A673 (cell line): ENCODE results near the gene UGT1A7. TPM values are rescaled to one million over a fixed set of nuclear protein-coding genes. Genes with fewer than 3 reads are reported as not detected.

Experiments
- BruUV-seq: library from RNA; stranded (reverse); fragments of 400-500 nt; replicated peaks from 2 replicates; lab custom pipeline; 2021; lab: Mats Ljungman, UMichigan
- CTCF ChIA-PET: fragments of 300-600 bp; sonication (Branson Sonifier 250); formaldehyde crosslinking; loops from one replicate; lab custom pipeline; 2022; ENCODE audit warnings: antibody characterized with exemption; lab: Charles Lee
- POLR2A ChIA-PET: fragments of 300-600 bp; sonication (Branson Sonifier 250); formaldehyde crosslinking; loops from one replicate; lab custom pipeline; 2022; ENCODE audit warnings: antibody characterized with exemption; ENCODE audit not compliant: low non-redundant PET; lab: Charles Lee
- DNase-seq: peaks from one replicate; pipeline ENCODE4 v3.0.0-alpha.2; 2015; ENCODE audit warnings: low spot score
- H3K27ac ChIP-seq: fragments of 200-600 bp; sonication (generic); 2 replicates; pipeline ENCODE4 v1.5.1; 2016; ENCODE audit warnings: mixed run types, low read depth, mild to moderate bottlenecking, mixed read lengths, antibody characterized with exemption, low read length; ENCODE audit not compliant: poor library complexity, severe bottlenecking
- H3K27me3 ChIP-seq: fragments of 200-600 bp; sonication (generic); replicated peaks from 2 replicates; pipeline ENCODE4 v1.6.1; 2017; ENCODE audit warnings: mixed run types, low read depth, mild to moderate bottlenecking, mixed read lengths, antibody characterized with exemption, low read length; ENCODE audit not compliant: insufficient read depth, poor library complexity
- H3K36me3 ChIP-seq: fragments of 200-600 bp; sonication (generic); 2 replicates; pipeline ENCODE4 v1.6.1; 2016; ENCODE audit warnings: mixed run types, mild to moderate bottlenecking, mixed read lengths, antibody characterized with exemption, low read length; ENCODE audit not compliant: insufficient read depth, poor library complexity, severe bottlenecking
- H3K4me1 ChIP-seq: fragments of 200-600 bp; sonication (generic); 2 replicates; pipeline ENCODE4 v1.6.1; 2017; ENCODE audit warnings: mixed run types, mild to moderate bottlenecking, mixed read lengths, antibody characterized with exemption, low read length; ENCODE audit not compliant: insufficient read depth, poor library complexity, severe bottlenecking
- H3K4me3 ChIP-seq: fragments of 200-600 bp; sonication (generic); 2 replicates; pipeline ENCODE4 v1.5.1; 2016; ENCODE audit warnings: low read depth, mixed run types, mild to moderate bottlenecking, mixed read lengths, low read length; ENCODE audit not compliant: poor library complexity, severe bottlenecking
- H3K9me3 ChIP-seq: fragments of 200-600 bp; sonication (generic); 2 replicates; pipeline ENCODE4 v1.6.1; 2016; ENCODE audit warnings: mixed run types, low read depth, mild to moderate bottlenecking, mixed read lengths, antibody characterized with exemption, low read length; ENCODE audit not compliant: poor library complexity, severe bottlenecking
- EZH2 ChIP-seq: fragments of 200-600 bp; sonication (generic); IDR thresholded peaks from 2 replicates; pipeline ENCODE4 v1.6.1; 2017; ENCODE audit warnings: borderline replicate concordance, low read depth, mild to moderate bottlenecking, mixed read lengths, antibody characterized with exemption, low read length; ENCODE audit not compliant: poor library complexity, severe bottlenecking
- intact Hi-C: fragments of 100-400 bp; cut with micrococcal nuclease; formaldehyde crosslinking; loops from one replicate; pipeline ENCODE4 v1.10.0; 2022; ENCODE audit not compliant: unreplicated experiment
- total RNA-seq: library from RNA; stranded (reverse); gene quantifications from 2 replicates; pipeline ENCODE4 v1.2.3, GENCODE V29; 2021
- TF ChIP-seq, protein P1 (sequence below): fragments of 300-800, 200-600 bp; sonication (generic); conservative IDR thresholded peaks from 2 replicates; pipeline ENCODE4 v1.5.1; 2017; ENCODE audit warnings: low read depth, mild to moderate bottlenecking, antibody characterized with exemption, low read length, moderate library complexity, mixed read lengths

The UGT1A7 gene
- total RNA-seq, 1 experiment from 2014 or later, result not detected

DNA sequence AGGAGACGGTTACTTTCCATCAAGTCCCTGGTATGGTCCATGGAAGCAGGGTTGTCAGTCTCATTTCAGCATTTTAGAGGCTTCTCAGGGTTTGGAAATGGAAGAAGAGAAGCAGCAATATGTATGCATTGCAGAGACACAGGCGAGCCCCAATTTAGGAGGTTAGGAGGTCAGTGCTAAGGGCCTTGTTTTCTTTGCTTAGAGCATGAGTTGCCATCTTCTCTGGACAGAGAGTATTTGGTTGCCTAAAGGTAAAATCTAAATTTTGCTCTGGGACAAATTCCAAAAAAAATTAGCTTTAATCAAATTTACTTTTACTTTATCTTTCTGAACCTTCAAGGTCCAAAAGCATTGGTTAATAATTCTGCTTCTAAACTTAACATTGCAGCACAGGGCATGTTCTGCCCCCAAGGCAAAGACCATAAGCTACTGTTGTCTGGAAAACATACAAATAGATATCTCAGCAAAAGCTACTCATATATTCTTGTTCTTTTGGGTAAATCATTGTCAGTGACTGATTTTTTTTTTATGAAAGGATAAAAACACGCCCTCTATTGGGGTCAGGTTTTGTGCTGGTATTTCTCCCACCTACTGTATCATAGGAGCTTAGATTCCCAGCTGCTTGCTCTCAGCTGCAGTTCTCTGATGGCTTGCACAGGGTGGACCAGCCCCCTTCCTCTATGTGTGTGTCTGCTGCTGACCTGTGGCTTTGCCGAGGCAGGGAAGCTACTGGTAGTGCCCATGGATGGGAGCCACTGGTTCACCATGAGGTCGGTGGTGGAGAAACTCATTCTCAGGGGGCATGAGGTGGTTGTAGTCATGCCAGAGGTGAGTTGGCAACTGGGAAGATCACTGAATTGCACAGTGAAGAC, 10.2 kb upstream of the UGT1A7 start, which contains the start of gene UGT1A9:
TSS of gene UGT1A9 (plus strand) at position 609 of the 872 bp plus-strand sequence. CDS start at position 646, 37 bp downstream.
- Histone ChIP-seq H3K4me1 (no peaks in the 10 kb centered on the region), H3K36me3 (no peaks in the 10 kb centered on the region), H3K4me3 (no peak within 1 kb of the TSS), H3K27ac (no peak within 1 kb of the TSS), H3K9me3 (no peaks in the 10 kb centered on the region), H3K27me3 (no peaks in the 10 kb centered on the region)
- DNase-seq, result no peak
- ChIA-PET CTCF (no interaction called here), POLR2A (no interaction called here)
- TF ChIP-seq, protein P1, sequence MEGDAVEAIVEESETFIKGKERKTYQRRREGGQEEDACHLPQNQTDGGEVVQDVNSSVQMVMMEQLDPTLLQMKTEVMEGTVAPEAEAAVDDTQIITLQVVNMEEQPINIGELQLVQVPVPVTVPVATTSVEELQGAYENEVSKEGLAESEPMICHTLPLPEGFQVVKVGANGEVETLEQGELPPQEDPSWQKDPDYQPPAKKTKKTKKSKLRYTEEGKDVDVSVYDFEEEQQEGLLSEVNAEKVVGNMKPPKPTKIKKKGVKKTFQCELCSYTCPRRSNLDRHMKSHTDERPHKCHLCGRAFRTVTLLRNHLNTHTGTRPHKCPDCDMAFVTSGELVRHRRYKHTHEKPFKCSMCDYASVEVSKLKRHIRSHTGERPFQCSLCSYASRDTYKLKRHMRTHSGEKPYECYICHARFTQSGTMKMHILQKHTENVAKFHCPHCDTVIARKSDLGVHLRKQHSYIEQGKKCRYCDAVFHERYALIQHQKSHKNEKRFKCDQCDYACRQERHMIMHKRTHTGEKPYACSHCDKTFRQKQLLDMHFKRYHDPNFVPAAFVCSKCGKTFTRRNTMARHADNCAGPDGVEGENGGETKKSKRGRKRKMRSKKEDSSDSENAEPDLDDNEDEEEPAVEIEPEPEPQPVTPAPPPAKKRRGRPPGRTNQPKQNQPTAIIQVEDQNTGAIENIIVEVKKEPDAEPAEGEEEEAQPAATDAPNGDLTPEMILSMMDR, result no peak
- no peak for TF ChIP-seq EZH2
- intact Hi-C loops, result no loop called here
- BruUV-seq, result no TSS peak

GRCh38 chr2:233672886-233673285, 8.8 kb upstream of the UGT1A7 start:
- intact Hi-C loops, result no loop called here
- Histone ChIP-seq H3K4me1 (no peaks in the 10 kb centered on the region), H3K27me3 (no peaks in the 10 kb centered on the region), H3K27ac (no peak overlapping the region), H3K9me3 (no peaks in the 10 kb centered on the region), H3K36me3 (no peaks in the 10 kb centered on the region), H3K4me3 (no peak overlapping the region)
- TF ChIP-seq, protein P1, result no peak
- TF ChIP-seq EZH2, result no peak
- POLR2A ChIA-PET, result no interaction called here
- BruUV-seq, result no TSS peak
- CTCF ChIA-PET, result no interaction called here
- no peak for DNase-seq

- no peaks in the 10 kb centered on the region for H3K27me3 ChIP-seq
- no peak for TF ChIP-seq EZH2
- TF ChIP-seq, protein P1, result no peak
- no peaks in the 10 kb centered on the region for H3K36me3 ChIP-seq
- intact Hi-C loops, result no loop called here
- no peak for DNase-seq
- H3K4me3 ChIP-seq, result no peak overlapping the region
- ChIA-PET CTCF (no interaction called here), POLR2A (no interaction called here)
- BruUV-seq, result no TSS peak
- no peaks in the 10 kb centered on the region for H3K9me3 ChIP-seq
- no peak overlapping the region for H3K27ac ChIP-seq
- no peaks in the 10 kb centered on the region for H3K4me1 ChIP-seq
These were observed 7.8 kb upstream of the UGT1A7 start for GRCh38 chr2:233673896-233674295.
